HEK293T (cell line): ENCODE data around the gene CHIT1.

ENCODE experiments used
- FOXA1 ChIP-seq: fragments of 450-650 bp; IDR thresholded peaks from 2 replicates; pipeline ENCODE4 v1.6.1; 2016; ENCODE audit warnings: mild to moderate bottlenecking
- L3MBTL2 ChIP-seq: fragments of 450-650 bp; conservative IDR thresholded peaks from 2 replicates; pipeline ENCODE4 v1.6.1; 2016; ENCODE audit warnings: mild to moderate bottlenecking
- NFRKB ChIP-seq: fragments of 450-650 bp; IDR thresholded peaks from 2 replicates; pipeline ENCODE4 v1.6.1; 2016; ENCODE audit warnings: mild to moderate bottlenecking, moderate library complexity
- SUZ12 ChIP-seq: fragments of 450-650 bp; IDR thresholded peaks from 2 replicates; pipeline ENCODE4 v1.6.1; 2016; ENCODE audit warnings: mild to moderate bottlenecking

- no peak for TF ChIP-seq NFRKB
- TF ChIP-seq FOXA1: no peak
- no peak for TF ChIP-seq L3MBTL2
- TF ChIP-seq SUZ12: no peak
Observed at GRCh38 chr1:203169770-203170520, 59.5 kb downstream of the CHIT1 start.
